ENCODE data around the gene ZNF316.
"Not testable (repeated sequence)": the region's sequence is repeated elsewhere in the genome, so short reads cannot be mapped to it uniquely, and the experiment has no call there.

The ZNF316 gene

GRCh38 chr7:6624246-6624611 is 12.9 kb upstream of the ZNF316 start:
- Histone ChIP-seq H3K27ac (no peak overlapping the region), H3K4me3 (ENCODE audit: low read depth, low read length) (no peak overlapping the region), H3K36me3 (replicated peaks) (no peaks in the 10 kb centered on the region), H3K27me3 (replicated peaks) (no peaks in the 10 kb centered on the region)
- no peak for DNase-seq
- no peak for TF ChIP-seq CTCF (IDR thresholded peaks at IDR 0.05; ENCODE audit: low read depth, low read length, missing control alignments)
- in situ Hi-C loops (cut with HindIII; ENCODE audit: low pct_ligation_motif_present, low sequenced_read_pairs) = no loop called here

GRCh38 chr7:6628045-6628444 is 9.1 kb upstream of the ZNF316 start:
- in situ Hi-C loops (cut with HindIII; ENCODE audit: low pct_ligation_motif_present, low sequenced_read_pairs) = no loop called here
- no peak for TF ChIP-seq CTCF (IDR thresholded peaks at IDR 0.05; ENCODE audit: low read depth, low read length, missing control alignments)
- H3K36me3 ChIP-seq (replicated peaks) = no peaks in the 10 kb centered on the region
- H3K4me3 ChIP-seq (ENCODE audit: low read depth, low read length) = no peak overlapping the region
- DNase-seq = no peak
- no peaks in the 10 kb centered on the region for H3K27me3 ChIP-seq (replicated peaks)
- no peak overlapping the region for H3K27ac ChIP-seq

GRCh38 chr7:6630007-6630849 is 6.9 kb upstream of the ZNF316 start:
- no peak for TF ChIP-seq CTCF (IDR thresholded peaks at IDR 0.05; ENCODE audit: low read depth, low read length, missing control alignments)
- H3K27ac ChIP-seq = no peak overlapping the region
- in situ Hi-C loops (cut with HindIII; ENCODE audit: low pct_ligation_motif_present, low sequenced_read_pairs) = no loop called here

GRCh38 chr7:6631605-6632004 is 5.5 kb upstream of the ZNF316 start:
- Histone ChIP-seq H3K4me3 (ENCODE audit: low read depth, low read length) (no peak overlapping the region), H3K36me3 (replicated peaks) (no peaks in the 10 kb centered on the region), H3K27me3 (replicated peaks) (no peaks in the 10 kb centered on the region), H3K27ac (no peak overlapping the region)
- DNase-seq = no peak
- TF ChIP-seq CTCF (IDR thresholded peaks at IDR 0.05; ENCODE audit: low read depth, low read length, missing control alignments) = no peak
- in situ Hi-C loops (cut with HindIII; ENCODE audit: low pct_ligation_motif_present, low sequenced_read_pairs) = no loop called here

More at GRCh38 chr7:6630007-6630849, 6.9 kb upstream of the ZNF316 start:
- H3K27me3 ChIP-seq (replicated peaks) = no peaks in the 10 kb centered on the region
- no peak overlapping the region for H3K4me3 ChIP-seq (ENCODE audit: low read depth, low read length)
- no peaks in the 10 kb centered on the region for H3K36me3 ChIP-seq (replicated peaks)
- no peak for DNase-seq

- in situ Hi-C loops (cut with HindIII; ENCODE audit: low pct_ligation_motif_present, low sequenced_read_pairs) = no loop called here
- H3K27ac ChIP-seq = no peak overlapping the region
- DNase-seq = no peak
Observed at GRCh38 chr7:6634021-6634420, 3.1 kb upstream of the ZNF316 start.

GRCh38 chr7:6634971-6635370 is 2.1 kb upstream of the ZNF316 start:
- H3K36me3 ChIP-seq (replicated peaks); DNase-seq; H3K27ac ChIP-seq; in situ Hi-C loops (cut with HindIII; ENCODE audit: low pct_ligation_motif_present, low sequenced_read_pairs); H3K27me3 ChIP-seq (replicated peaks); H3K4me3 ChIP-seq (ENCODE audit: low read depth, low read length): not testable (repeated sequence)

More at GRCh38 chr7:6634021-6634420, 3.1 kb upstream of the ZNF316 start:
- no peak for TF ChIP-seq CTCF (IDR thresholded peaks at IDR 0.05; ENCODE audit: low read depth, low read length, missing control alignments)
- no peak overlapping the region for H3K4me3 ChIP-seq (ENCODE audit: low read depth, low read length)
- H3K36me3 ChIP-seq (replicated peaks) = no peaks in the 10 kb centered on the region
- H3K27me3 ChIP-seq (replicated peaks) = no peaks in the 10 kb centered on the region
